ENCODE results near the gene TNS1.

Gene TNS1

DNA sequence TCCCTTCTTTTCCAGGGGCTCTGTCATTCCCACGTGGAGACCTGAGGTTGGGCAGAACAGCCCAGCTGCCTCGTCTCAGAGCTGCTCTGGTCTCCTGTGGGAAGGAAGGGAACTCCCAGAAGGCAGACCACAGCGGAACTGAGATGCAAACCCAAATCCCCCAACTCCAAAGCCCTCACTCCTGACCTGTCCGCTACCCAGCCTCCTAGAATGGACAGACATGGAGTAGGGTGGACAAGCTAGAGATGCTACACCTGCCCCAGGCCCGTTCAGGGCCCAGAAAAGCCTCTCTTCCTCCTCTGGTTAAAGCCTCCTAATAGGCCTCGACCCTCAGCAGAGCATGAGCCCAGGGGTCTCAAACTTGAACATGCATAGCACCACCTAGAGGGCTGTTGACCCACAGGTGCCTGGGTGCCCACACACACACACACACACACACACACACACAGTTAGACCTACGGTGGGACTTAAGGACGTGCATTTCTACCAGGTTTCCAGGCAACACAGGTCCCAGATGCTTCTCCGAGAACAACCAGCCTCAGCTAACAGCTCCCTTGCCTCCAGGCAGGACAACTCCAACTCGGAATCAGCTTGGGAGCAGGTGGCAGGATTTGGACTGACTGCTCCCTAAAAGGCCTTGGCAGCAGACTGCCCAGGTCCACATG, 93.5 kb downstream of the TNS1 start:
- no peak for DNase-seq

DNA sequence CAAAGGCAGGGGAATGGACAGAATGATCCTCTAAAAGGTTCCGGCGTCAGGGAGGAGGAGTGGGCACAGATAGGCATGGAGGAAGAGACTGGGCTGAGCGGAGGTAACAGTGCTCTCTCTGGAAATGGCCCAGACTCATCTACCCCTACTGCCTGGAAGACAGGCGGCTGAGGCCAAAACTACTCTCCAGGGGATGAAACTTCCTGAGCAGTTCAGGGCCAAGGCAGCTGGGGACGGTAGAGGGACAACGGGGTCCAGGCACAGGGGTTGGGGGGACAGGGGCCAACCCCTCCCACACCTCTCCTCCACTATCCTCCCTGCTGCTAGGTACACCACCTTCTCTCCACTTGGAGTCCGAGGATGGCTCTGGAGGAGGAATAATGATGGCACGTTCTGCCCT, 94.3 kb downstream of the TNS1 start:
- no peak for DNase-seq

DNA sequence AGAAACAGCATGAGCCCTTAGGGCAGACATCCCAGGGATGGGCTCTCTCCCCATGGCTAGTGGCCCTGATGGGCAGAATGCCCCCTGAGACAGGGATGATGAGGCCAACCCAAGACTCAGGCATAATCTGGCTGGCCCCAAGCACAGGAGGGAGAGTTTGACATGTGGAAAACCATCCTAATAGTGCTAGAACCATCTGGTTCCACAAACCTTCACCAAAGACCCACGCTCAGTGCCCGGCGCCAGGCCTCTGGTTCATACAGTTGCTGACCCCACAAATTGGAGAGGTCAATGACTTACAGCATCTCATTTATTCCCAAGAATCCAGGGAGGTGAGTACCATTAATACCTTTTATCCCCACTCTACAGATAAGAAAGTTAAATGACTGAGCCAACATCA, 95.5 kb downstream of the TNS1 start:
- no peak for DNase-seq

DNA sequence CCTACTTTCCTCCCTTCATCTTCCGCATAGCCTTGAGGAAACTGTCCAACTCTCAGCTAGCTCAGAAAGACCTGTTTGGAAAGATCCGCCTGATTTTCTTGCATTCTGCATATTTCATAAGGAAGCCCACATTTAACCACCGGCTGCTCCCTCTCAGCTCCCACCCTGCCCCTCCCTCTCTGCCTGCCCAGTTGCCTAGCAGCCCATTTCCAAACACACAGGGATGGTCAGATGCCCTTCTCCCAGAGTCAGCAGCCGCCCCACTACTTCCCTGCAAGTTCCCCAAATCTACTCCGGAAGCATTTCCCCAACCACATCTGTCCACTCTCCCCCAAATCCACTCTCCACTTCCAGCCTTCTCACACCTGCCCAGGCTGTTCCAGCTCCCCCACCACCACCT, 96.0 kb downstream of the TNS1 start:
- no peak for DNase-seq

DNA sequence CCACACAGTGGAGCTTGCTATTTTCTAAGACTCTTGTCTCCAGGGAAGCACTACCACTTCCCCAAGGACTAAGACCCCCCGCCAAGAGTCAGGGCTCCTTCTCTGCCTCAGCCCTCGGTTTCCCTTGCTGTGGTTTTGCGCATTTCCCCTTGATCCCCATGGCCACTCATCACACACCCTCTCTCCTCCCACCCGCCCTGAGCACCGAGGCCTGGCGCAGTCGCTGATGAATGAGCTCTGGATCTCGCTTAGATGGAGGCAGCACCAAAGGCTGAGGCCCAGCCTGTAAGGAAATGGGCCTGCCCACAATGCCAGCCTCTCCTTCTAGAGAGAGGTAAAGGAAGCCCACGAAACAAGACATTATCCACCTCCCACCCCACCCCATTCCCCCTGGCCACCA, 96.9 kb downstream of the TNS1 start:
- no peak for DNase-seq

DNA sequence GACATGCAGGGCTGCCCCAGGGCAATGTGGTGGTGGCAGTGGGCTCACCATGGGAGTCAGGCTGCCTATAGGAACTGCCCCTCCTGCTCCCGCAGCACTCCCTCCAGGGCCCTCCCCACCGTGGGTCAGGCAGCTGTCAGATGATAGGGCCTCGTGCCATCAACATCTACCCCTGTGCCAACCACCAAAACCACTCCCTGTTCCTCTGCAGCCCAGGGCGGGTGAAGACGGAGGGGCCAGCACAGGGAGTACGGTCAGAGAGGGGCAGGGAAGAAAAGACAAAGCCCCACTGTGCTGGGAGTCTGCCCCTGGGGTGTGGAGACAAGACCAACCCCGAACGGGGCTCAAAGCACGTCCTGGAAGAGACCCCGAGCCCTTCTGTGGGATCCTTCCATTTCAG, 97.4 kb downstream of the TNS1 start:
- no peak for DNase-seq

DNA sequence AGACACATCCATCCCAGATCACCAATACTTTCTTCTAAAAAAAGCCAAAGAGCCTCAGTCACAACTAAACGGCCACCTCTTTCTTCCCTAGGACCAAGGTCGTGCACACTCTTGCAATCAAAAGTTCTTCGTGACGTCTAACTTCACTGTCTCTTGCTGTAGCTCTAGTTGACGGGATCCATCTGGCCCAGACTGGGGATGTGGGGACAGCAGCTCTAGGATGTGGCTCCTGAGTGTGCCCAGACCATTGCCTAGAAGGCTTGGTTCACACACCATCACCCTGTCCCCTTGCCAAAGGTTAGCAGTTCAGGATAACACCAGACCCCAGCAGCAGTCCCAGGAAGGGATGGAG, 98.2 kb downstream of the TNS1 start:
- no peak for DNase-seq

DNA sequence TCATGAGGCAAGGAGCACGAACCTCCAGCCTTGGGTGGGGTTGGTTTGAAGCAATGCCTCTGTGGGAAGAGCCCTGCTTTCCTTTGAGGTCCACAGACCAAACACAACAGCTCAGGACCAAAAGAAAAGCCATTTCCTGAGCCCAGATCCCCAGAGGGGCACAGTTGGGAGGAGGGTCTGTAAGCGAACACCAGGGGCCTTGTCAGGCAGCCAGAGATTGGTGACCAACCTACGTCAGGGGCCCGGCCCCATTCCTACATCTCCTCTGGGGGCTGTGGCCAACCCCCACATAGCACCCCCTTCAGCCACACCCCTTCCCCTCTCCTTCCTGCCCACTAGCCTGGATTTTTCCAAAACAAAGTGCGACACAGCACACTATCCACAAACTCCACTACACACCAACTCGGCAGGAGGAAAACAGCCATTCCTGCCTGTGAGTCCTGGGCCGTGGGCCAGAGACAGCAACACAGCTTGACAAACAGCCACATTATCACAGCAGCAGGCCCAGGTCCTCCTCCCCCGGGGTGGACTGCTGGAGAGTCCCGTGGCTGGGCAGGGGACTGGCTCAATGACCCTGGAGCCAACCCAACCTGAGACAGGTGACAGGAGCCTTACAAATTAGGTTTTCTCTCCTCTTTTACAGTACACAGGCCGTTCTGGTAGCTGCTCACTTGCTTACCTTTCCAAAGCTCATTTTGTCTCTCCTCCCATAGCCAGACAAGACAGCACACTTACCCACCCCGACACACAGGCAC, 98.8 kb downstream of the TNS1 start:
- DNase-seq: no peak

DNA sequence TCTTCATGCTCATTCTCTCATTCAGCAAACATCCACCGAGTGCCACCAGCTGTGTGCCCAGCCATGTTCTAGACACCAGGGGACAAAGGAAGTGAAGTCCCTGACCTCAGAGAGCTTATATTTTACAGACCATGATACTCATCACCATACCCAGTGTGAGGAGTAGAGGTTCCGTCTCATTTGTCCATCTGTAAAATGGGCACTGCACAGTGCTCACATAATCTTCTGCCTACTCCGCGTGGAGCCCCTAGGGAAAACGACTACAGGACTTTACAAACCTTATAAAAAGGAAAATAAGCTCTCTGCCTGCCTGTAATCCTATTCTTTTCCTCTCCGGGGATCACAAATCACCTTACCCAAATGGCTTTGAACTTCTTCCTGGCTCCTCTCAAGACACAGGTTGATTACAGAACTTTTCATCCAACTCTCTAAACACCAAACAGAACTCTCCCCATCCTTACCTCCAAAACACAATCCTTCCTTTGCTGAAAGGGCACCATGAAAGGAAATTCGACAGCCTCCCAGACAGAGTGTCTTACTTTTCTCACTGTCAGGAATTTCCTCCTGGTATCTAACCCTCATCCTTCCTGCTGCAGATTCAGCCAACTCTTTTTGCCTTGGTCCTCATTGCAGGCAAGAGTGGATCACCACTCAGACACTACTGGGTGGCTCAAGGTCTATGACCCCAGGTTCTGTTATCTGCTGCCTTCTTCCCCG, 99.5 kb downstream of the TNS1 start:
- no peak for DNase-seq

DNA sequence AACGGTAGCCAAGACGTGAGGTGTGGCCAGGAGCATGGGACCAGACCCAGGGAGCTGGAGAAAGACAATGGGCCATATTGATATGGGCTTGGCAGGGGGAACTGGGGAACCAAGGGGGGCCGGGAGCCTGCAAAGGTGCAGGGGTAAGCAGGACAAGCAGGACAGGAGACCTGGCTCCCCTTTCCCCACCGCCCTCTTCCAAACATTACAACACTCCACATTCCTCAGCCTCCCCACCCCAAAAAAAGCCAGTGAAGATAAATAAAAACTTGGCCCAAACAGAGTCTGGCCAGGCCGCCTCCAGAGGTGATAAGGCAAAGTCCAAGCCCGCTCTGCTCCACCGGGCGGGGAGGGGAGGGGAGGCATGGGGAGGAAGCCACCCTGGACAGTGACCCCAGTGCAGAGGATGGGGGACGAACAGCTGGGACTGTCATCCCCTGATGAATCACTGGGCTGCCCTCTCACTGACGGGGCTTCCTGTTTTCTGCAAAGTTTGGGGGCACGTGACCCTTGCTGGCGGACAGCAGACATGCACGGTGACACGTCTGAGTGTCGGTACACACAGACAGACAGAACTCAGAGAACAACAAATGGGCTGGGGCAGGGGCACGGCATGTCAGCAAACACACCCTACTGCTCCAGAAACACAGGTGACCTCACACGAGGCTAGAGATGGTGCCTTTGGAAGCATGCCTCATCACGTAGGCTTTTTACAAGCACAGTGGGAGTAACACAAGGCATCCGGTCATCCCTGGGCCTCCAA, 100.2 kb downstream of the TNS1 start:
- DNase-seq: no peak

DNA sequence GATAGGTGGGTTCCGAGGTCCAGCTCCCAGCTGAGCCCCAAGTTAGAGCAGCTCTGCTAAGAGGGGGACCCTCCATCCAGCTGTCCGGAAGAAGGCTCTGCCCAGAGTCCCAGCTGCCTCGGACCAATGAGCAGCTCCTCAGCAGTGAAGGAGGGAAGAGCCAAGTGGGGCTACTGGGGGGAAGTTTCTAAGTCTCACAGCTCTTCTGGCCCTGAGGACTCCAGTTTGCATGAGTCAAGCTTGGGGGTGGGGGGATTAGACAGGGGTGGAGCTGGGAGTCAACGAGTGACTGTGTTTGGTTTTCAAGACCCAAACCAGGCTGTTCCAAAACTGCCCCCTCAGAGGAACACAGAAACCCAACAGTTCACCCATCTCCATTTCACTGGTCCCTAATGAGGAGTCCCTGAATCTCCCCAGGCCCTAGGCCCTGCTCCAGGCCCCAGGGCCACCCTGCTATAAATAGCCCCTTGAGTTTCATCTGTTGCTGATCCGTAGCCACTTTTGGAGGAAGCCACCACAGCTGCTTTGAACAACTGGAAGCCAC, 100.9 kb downstream of the TNS1 start:
- DNase-seq: no peak

DNA sequence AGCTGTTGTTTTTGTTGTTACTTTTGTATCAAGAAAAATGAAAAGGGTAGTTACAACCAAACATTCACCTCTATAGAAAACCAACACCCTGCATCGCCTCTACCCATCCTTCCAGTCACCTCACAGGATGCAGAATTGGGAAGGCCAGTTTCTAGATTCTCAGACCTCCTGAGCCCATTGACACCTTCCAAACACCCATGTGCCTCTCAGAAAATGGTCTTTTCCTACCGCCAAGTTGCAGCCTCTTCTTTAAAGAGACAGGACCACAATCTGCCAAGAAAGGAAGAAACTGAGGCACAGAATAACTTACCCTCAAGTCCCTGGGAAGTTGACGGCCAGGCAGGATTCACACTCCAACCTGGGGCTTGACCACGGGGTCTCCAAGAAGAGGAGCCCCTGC, 101.4 kb downstream of the TNS1 start:
- DNase-seq: no peak

DNA sequence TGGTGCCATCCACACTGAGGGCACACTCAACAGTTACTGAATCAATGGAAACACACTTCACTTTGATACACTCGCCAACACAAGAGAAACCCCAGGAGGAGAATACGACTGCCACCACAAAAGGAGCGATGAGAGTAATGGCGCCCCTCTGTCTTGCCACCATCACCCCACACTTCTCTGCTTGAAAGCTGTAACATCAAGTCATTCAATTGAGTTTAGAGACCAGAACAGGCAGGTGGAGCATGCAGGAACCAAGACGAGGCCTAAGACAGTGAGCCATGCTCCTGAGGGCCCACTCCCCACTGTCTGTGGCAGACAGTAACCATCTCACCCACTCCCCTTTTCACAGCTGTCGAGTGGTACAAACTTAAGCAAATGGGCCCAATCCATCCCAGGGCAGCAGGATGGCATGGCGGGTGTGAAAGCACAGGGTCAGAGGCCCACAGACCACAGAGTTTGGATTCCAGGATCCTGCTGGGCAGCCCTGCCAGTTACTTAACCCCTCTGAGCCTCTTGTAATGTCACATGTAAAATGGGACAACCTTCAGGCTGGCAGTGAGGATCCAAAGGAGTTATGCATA, 101.9 kb downstream of the TNS1 start:
- no peak for DNase-seq

DNA sequence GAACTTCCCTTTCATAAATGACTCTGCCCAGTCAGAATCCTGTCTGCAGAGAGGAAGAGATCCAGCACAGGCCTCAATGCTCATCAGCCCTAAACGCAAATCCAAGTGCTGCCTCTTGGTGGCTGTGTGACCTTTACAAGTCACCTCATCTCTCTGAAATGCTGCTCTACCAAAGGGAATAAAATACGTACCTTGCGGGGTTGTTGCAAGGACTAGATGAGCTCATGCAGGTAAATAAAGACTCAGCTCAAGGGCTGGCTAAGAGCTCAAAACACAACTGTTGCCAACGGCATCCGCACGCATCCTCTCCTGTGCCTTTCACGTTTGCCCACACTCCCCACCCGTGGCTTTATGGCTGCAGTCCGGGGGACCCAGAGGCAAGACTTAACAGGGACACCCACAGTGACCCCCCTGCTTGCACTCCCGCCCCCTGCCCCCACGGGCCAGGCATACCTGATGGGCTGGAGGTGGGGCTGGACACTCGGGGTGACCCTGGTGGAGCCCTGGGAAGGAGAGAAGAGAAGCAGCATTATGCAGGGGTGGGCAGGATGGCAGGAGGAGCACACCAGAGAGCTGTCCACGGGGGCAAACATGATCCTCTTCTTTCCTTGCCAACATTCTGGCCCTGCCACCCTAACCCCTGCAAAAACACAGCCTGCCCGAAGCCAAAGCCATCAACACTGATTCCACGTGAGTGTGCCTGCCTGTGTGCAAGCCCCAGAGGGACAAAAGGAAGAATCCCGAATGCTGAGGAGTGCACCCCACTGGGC, 102.6 kb downstream of the TNS1 start:
- DNase-seq: peak; percentile 67

DNA sequence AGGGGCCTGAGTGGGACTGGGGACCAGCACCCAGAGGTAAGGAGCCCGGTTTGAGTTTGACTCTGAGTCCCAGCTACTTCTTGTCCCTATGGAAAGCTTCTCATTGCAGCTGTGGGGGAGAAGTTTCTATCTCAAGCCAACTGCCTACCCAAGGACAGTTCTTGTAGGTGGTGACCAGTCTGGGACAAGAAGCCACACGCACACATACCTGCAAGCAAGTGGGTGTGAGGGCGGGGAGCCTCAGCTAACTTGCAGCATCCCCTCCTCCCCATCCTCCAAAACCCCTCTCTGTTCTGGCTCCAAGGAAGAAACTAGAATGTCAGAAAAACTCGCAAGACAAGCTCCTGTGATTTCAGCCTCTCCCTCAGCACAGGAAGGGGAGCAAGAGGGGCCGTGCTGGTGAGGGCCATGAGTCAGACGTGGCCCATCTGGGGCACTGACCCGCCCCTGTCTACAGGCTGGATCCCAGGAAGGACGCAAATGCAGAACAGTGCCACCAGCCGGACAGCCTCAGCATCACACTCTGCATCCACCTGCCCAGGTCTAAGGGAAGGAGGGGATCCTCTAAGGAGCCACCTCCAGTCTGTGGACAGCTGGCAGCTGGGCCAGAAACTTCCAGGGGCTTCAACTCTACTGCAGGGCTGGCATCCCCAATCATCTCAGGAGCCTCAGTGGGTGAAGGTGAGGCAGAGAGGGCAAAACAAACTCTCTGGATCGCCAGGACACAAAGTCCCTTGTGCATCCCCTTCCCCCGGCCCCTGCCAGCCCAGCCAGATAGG, 103.4 kb downstream of the TNS1 start:
- DNase-seq: no peak

DNA sequence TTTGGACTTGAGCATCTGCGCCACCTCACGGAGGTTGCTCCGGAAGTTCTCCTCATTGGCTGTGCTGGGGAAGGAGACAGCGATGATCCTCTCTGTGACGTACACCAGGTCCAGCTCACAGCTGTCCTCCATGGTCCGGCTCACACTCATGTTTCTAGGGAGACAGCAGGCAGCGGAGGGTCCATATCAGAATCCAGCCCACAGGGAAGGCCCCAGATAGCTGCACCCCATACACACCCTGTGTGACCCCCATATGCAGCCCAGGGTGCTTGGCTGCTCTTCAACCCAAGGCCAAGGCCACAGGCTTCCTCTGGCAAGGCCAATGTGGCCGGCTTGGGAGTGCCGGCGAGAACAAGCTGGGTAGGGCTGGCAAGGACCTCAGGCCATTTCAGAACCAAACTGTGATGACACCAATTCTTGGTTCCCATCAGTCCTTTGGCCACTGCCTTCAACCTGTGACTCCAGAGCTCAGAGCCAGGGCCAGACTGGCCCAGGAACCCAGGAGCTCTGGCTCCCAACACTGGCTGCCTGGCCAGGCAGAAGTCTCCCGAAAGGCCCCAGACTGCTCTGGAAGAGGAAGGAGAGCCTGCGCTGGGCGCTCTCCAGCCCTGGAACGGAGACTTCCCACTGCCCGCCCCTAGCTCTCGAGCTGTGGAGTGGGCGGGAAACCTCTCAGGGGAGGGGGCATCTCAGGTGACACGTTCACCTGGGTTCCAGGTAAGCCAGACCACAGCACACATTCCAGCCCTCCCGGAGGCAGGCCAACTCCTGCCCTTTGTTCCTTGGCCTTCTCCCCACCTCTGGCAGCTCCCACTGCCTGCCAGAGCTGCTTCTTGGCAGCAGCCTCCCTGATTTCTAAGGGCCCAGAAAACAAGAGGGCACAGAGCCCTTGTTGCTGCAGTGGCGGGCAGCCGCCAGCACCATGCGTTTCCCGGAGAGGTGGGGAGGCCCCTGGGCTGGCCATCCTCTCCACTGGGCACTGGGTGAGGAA, 104.7 kb downstream of the TNS1 start:
- peak; percentile 84 for DNase-seq

DNA sequence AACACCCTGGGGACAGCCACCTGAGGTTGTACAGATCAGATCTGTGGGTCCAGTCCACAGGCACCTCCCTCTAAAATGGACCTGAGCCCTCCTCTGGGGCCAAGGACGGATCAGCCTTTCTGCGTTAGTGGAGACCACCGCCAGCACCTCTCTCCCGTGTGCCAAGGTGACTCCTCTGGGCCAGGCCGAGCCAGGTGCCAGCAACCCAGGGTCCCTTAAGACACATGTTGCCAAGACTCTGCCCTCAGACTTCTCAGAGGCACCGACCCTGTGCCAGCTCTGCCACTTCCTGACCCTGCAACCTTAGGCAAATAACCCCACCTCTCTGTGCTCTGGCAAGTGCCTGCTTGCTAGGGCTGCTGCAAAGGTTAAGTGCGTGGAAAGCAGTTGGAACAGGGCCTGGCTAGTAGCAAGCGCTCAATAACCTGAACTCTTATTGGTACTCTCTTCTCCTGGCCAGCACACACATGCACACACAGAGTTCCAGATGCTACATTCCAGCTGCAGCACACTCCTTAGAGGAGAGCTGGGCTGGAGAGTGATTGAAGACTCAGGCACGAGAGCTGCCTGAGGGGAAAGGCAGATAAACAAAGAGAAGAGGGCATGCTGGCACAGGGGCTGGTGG, 105.6 kb downstream of the TNS1 start:
- peak; percentile 80 for DNase-seq

DNA sequence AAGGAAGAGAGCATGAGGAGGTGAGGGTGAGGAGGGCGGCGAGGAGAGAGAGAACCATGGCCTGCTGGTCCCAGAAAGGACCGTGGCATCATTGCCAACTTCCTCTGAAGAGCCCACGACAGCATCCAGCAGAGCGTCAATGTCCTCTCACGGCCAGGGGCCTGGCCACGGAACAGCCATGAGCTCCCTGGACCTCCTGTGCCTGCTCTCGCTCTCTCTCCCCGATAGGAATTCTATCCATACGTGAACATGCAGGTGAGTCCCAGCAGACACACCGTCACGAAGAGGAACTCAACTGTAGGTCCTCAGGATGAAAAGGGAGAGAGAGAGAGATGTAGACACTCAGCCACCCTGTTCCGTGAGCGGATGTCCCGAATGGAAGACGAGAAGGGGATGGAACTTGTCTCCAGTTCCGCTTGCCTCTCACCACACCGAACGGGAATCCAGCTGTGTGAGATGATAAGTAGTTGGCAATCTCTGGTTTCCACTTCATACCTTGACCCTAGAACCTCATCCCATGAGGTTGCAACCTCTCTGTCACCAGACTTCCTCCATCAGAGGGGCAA, 107.6 kb downstream of the TNS1 start:
- no peak for DNase-seq

DNA sequence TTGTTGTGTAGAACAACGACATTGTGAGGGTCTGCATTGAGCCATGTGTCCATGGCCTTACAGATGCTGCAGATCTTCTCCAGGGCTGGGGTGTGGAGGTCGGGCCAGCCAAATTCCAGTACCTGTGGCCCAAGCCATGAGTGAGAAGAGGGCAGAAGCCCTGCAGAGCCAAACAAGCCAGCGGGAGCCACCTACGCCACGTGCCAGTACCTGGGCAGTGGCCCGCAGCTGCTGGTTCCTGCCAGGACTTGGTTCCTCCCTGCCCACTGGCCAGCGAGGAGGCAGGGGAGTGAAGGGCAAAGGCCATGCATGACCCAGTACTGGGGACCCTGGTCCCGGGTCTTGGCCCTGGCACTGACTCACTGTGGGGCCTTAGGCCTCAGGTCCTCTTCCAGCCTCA, 109.4 kb downstream of the TNS1 start:
- DNase-seq: no peak
